Skeletal muscle satellite cell (primary cell): Measurements from ENCODE around the gene MYBPC3.

Experiments
- H3K27me3 ChIP-seq: 2 replicates; pipeline ENCODE4 v1.7.0; 2013; ENCODE audit warnings: low read length; ENCODE audit not compliant: control insufficient read depth, insufficient read depth
- H3K36me3 ChIP-seq: 2 replicates; pipeline ENCODE4 v1.7.0; 2013; ENCODE audit warnings: mild to moderate bottlenecking, control low read depth, low read length; ENCODE audit not compliant: insufficient read depth
- H3K4me1 ChIP-seq: 2 replicates; pipeline ENCODE4 v1.7.0; 2013; ENCODE audit warnings: low read length; ENCODE audit not compliant: control insufficient read depth, insufficient read depth
- H3K4me2 ChIP-seq: 2 replicates; pipeline ENCODE4 v1.7.0; 2013; ENCODE audit warnings: mild to moderate bottlenecking, low read length
- H3K4me3 ChIP-seq: 2 replicates; pipeline ENCODE4 v1.7.0; 2013; ENCODE audit warnings: low read length
- H3K9ac ChIP-seq: 2 replicates; pipeline ENCODE4 v1.7.0; 2013; ENCODE audit warnings: mild to moderate bottlenecking, low read depth, low read length, moderate library complexity
- H3K9me3 ChIP-seq: replicated peaks from 2 replicates; pipeline ENCODE4 v1.7.0; 2013; ENCODE audit warnings: mild to moderate bottlenecking, control low read depth, low read length

MYBPC3 gene

GRCh38 chr11:47392546-47393162 is 40.2 kb upstream of the MYBPC3 start:
- no peaks in the 10 kb centered on the region for H3K36me3 ChIP-seq
- no peaks in the 10 kb centered on the region for H3K27me3 ChIP-seq
- peaks cover 15% of the 10 kb centered on the region for H3K4me1 ChIP-seq
- H3K4me3 ChIP-seq: no peak overlapping the region
- H3K4me2 ChIP-seq: no peak overlapping the region
- H3K9me3 ChIP-seq: no peaks in the 10 kb centered on the region
- H3K9ac ChIP-seq: no peak overlapping the region

- Histone ChIP-seq H3K9me3 (no peaks in the 10 kb centered on the region), H3K9ac (no peak overlapping the region), H3K27me3 (no peaks in the 10 kb centered on the region), H3K4me2 (no peak overlapping the region), H3K4me3 (no peak overlapping the region), H3K4me1 (peaks cover 15% of the 10 kb centered on the region), H3K36me3 (no peaks in the 10 kb centered on the region)
Observed at GRCh38 chr11:47391711-47392432, 39.4 kb upstream of the MYBPC3 start.

DNA sequence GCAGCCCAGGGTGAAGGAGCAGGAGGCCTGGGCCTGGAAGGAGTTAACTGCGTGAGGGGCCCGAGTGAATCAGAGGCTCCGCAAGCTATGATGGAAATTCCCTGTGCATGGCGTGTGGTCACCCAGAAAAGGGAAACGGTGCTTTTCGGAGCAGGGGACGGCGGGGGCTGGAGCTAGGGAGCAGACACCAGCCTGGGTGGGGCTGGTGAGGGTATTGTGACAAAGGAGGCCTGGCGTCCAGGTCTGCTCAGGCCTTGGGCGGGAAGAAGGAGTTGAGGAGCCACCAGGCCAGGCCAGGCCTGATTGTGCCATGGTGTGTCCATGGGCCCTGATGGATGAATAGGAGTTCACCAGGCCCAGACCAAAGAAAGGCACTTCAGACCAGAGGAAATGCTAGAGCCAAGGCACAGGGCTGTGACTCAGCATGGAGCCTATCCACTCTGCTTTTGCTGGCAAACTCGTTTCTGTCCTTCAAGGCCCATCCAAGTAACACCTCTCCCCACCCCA is 38.6 kb upstream of the MYBPC3 start:
- Histone ChIP-seq H3K36me3 (no peaks in the 10 kb centered on the region), H3K9me3 (no peaks in the 10 kb centered on the region), H3K4me1 (peaks cover 15% of the 10 kb centered on the region), H3K27me3 (no peaks in the 10 kb centered on the region), H3K9ac (no peak overlapping the region), H3K4me3 (no peak overlapping the region), H3K4me2 (no peak overlapping the region)

DNA sequence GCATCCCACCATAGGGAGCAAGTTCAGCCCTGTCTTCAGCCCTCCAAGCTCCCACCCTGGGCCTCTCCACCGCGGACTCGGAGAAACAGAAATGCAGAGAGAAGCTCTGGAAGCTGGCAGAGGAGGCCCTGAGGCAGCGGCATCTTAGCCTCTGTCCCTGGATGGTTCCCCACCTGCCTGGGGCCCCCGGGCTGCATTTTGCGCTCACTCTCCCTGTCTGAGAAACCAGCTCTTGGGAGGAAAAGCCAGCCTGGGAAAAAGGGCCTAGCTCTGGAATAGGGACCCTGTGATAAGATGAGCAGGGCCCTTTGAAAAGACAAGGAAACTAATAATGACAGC is 37.9 kb upstream of the MYBPC3 start:
- H3K9ac ChIP-seq: no peak overlapping the region
- H3K4me3 ChIP-seq: no peak overlapping the region
- no peaks in the 10 kb centered on the region for H3K36me3 ChIP-seq
- H3K4me2 ChIP-seq: no peak overlapping the region
- no peaks in the 10 kb centered on the region for H3K9me3 ChIP-seq
- no peaks in the 10 kb centered on the region for H3K27me3 ChIP-seq
- H3K4me1 ChIP-seq: peaks cover 15% of the 10 kb centered on the region

DNA sequence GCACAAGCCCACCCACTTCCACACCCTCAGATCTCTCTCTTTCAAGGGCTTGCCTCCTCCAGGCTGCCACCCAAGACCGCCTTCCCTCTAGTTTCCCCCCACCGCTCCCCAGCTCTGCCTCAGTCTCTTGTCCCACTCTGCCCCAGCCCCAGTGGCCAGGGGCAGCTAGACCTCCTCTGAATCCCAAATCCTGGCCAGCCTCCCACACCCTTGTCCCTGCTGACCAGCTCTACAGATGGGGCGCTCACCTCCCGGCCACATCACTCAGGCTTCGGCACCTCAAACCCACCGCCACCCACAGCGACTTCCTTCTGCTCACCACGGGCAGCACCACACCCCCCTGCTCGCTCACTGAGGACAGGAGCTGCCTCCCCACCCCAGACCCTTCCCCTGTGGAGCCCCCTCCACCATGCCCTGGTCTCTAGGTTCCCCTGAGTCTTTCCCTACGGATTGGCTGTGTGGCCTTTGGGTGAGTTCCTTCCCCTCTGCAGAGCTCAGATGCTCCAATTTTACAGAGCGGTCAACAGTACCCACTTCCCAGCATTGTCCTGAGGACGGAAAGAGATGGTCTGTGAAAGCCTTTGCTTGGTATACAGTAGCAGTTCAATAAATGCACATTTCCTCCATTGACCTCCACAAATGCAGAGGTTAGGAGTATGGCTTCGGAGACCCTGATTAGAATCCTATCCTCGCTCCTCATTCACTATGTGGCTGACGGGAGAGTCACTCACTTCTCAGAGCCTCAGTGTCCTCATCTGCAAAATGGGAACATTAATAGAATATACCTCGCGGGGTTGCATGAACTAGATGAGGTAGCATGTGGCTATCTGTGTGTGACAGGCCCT is 37.3 kb upstream of the MYBPC3 start:
- H3K9ac ChIP-seq: no peak overlapping the region
- no peaks in the 10 kb centered on the region for H3K36me3 ChIP-seq
- no peak overlapping the region for H3K4me2 ChIP-seq
- H3K27me3 ChIP-seq: no peaks in the 10 kb centered on the region
- H3K9me3 ChIP-seq: no peaks in the 10 kb centered on the region
- peaks cover 15% of the 10 kb centered on the region for H3K4me1 ChIP-seq
- H3K4me3 ChIP-seq: no peak overlapping the region

GRCh38 chr11:47388697-47389576 is 36.4 kb upstream of the MYBPC3 start:
- Histone ChIP-seq H3K36me3 (no peaks in the 10 kb centered on the region), H3K9me3 (no peaks in the 10 kb centered on the region), H3K27me3 (no peaks in the 10 kb centered on the region), H3K4me3 (no peak overlapping the region), H3K9ac (no peak overlapping the region), H3K4me1 (peaks cover 8% of the 10 kb centered on the region), H3K4me2 (no peak overlapping the region)

DNA sequence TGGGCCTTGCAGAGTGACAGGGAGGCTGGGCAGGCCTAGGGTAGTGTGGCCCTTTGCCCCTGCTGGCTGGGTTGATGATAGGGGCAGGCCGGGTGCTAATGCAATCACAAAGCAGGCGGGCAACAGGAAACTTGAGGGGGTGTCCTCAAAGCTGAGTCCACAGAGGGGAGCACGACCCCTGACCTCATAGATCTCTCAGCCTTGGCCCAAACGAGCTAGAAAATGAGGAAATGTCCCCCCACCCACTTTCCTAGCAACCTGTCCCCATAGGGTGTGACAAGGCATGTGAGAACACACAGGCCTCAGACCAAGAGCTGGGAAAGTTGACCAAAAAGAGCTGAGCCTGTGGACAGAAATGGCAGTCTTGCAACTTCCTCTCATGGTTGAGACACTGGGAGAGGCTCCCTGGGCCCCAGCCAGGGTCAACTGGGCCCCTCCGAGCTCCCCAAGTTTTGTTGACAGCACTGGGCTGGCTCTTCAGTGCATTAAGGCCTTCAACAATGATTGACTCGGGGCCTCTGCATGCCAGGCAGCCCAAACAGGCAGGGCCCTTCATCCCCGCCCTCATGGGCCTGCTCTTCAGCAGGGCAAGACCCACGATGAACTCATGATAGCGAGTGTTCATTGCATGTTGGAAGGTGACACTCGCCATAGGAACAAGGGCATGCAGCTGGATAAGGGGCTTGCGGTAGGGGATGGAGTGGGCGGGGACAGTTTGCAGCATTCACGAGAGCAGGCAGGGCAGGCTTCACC is 35.6 kb upstream of the MYBPC3 start:
- no peaks in the 10 kb centered on the region for H3K36me3 ChIP-seq
- no peak overlapping the region for H3K4me3 ChIP-seq
- no peak overlapping the region for H3K4me2 ChIP-seq
- no peak overlapping the region for H3K9ac ChIP-seq
- peaks cover under 1% of the 10 kb centered on the region for H3K4me1 ChIP-seq
- H3K9me3 ChIP-seq: no peaks in the 10 kb centered on the region
- no peaks in the 10 kb centered on the region for H3K27me3 ChIP-seq

DNA sequence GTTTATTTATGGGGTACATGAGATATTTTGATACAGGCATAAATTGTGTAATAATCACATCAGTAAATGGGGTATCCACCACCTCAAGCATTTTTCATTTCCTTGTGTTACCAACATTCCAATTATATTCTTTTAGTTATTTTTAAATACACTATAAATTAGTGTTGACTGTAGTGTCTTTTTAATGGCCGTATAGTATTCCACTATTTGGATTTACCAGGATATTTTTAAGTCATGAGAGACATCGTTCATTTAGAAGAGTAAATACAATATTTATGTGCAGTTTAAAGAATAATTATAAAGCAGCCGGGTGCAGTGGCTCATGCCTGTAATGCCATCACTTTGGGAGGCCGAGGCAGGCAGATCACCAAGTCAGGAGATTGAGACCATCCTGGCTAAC is 32.0 kb upstream of the MYBPC3 start:
- Histone ChIP-seq H3K27me3 (no peaks in the 10 kb centered on the region), H3K9ac (no peak overlapping the region), H3K36me3 (no peaks in the 10 kb centered on the region), H3K4me3 (no peak overlapping the region), H3K4me2 (no peak overlapping the region), H3K4me1 (no peaks in the 10 kb centered on the region), H3K9me3 (no peaks in the 10 kb centered on the region)

GRCh38 chr11:47383071-47383470 is 30.6 kb upstream of the MYBPC3 start:
- Histone ChIP-seq H3K9ac (no peak overlapping the region), H3K4me1 (no peaks in the 10 kb centered on the region), H3K9me3 (no peaks in the 10 kb centered on the region), H3K27me3 (no peaks in the 10 kb centered on the region), H3K4me2 (no peak overlapping the region), H3K4me3 (no peak overlapping the region), H3K36me3 (no peaks in the 10 kb centered on the region)

GRCh38 chr11:47380078-47380477 is 27.6 kb upstream of the MYBPC3 start:
- H3K4me1 ChIP-seq: no peaks in the 10 kb centered on the region

More at GRCh38 chr11:47380078-47380477, 27.6 kb upstream of the MYBPC3 start:
- no peak overlapping the region for H3K4me3 ChIP-seq
- H3K27me3 ChIP-seq: no peaks in the 10 kb centered on the region
- H3K36me3 ChIP-seq: no peaks in the 10 kb centered on the region
- no peak overlapping the region for H3K4me2 ChIP-seq
- no peaks in the 10 kb centered on the region for H3K9me3 ChIP-seq
- no peak overlapping the region for H3K9ac ChIP-seq
